ENCODE data around the gene MLX. TPM values are rescaled to one million over a fixed set of nuclear protein-coding genes. Genes with fewer than 3 reads are reported as not detected.

MLX gene
- total RNA-seq, 1 experiment from 2014 or later: 42.4 TPM

DNA sequence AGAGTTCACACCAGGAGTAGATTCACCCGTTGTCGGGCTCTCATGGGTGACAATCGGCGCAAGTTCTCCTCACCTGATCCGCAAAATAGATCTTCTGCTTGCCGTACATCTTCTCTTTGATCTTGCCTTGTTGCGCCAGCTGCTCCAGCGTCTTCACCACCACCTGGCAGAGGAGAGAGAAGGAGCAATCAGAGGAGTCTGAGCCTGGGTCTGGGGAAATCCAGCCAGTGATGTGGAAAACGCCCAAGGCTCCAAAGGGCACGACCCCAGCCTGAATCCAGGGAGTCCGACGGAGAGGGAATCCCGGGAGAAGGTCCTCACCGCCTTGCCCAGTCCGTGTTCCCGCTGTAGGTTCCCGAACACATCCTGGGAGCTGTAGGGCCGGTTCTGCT, 10.2 kb downstream of the MLX start:
- H3K4me2 ChIP-seq (ENCODE audit: low read depth, low read length, poor library complexity, severe bottlenecking): peak overlapping the region; percentile 100
- peak overlapping the region; percentile 98 for H3K9ac ChIP-seq (ENCODE audit: low read length)
- H3K9me2 ChIP-seq (replicated peaks; ENCODE audit: insufficient read depth, low read length): no peaks in the 10 kb centered on the region
- peak; percentile 62 for DNase-seq
- H2AFZ ChIP-seq (ENCODE audit: low read length): no peak overlapping the region
- peak overlapping the region; percentile 58; the same call in 1 of the 2 replicates for H3K27ac ChIP-seq (ENCODE audit: low read length)
- H3K36me3 ChIP-seq (ENCODE audit: insufficient read depth, low read length): peaks cover 26% of the 10 kb centered on the region; the same call in 1 of the 2 replicates
- no peaks in the 10 kb centered on the region for H3K9me3 ChIP-seq (ENCODE audit: low read length)
- no peaks in the 10 kb centered on the region for H4K20me1 ChIP-seq (ENCODE audit: insufficient read depth, low read depth, low read length)
- peak overlapping the region; percentile 87 for H3K4me3 ChIP-seq (ENCODE audit: low read length)
- no peaks in the 10 kb centered on the region for H3K27me3 ChIP-seq (ENCODE audit: low read length)
- H3K4me1 ChIP-seq (ENCODE audit: low read length): peaks cover 45% of the 10 kb centered on the region
- peaks cover 28% of the 10 kb centered on the region for H3K79me2 ChIP-seq (ENCODE audit: low read length)

DNA sequence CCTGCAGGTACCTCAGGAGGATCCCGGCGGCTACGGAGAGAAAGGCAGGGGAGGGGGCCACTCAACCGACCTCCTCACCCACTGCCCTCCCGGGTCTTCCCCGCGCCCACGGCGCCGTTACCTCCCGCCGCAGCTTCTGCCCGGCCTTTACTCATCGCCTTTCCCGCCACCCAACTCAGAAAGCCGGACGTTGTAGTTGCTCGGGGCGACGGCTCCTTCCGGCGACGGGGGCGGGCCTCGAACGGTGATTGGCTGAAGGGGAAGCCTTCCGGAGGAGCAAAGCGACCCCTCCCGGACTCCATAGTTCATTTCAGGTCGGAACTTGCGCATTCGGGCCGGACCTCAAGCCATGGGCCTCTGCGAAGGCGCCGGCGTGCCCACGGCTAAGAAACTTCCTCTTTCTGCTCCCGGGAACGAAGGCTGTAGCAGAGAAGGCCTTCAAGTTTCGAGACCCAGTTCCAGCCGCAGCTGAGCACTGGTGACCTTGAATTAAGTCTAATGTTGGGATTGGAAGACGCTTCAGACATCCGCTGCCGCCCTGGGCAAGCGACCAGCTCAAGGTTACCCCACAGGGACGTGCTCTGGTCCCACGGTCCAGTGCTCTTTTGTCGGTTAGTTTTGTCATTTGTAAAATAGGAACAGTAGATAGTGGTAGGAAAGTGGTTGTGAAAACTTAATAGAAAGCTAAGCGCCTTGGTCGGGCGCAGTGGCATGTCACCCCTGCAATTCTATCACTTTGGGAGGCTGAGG, 10.8 kb downstream of the MLX start, which contains the start of gene PSMC3IP:
Gene PSMC3IP, minus strand, starts transcription at position 198 of the 750 bp plus-strand sequence. Its CDS starts 43 bp downstream, at position 155.
- Histone ChIP-seq H3K36me3 (ENCODE audit: insufficient read depth, low read length) (peaks cover 26% of the 10 kb centered on the region; the same call in 1 of the 2 replicates), H3K9me2 (replicated peaks; ENCODE audit: insufficient read depth, low read length) (no peaks in the 10 kb centered on the region)

DNA sequence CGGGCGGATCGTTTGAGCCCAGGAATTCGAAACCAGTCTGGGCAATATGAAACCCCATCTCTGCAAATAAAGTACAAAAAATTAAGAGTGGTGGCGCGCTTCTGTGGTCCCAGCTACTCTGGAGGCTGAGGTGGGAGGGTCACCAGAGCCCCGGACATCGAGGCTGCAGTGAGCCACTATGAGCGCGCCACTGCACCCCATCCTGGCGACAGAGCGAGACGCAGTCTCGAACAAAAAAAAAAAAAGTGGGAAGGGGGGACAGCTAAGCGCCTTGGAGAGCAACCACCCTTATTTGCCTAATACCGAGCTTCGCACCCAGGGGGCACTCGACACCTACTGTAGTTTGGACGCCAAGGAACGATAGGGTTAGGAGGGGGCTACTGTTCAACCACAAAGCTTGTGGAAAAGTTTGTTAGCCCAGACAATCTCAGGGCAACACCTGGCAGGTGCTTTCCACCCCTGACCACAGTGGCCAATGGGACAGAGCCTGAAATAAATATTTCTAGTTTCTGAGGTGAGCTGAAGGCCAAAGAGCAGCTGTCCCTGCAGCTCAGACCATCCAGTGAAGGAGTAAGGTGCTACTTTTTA, 11.5 kb downstream of the MLX start:
- Histone ChIP-seq H2AFZ (ENCODE audit: low read length) (peak overlapping the region; percentile 70; the same call in 1 of the 2 replicates), H3K4me3 (ENCODE audit: low read length) (peak overlapping the region; percentile 87), H3K9ac (ENCODE audit: low read length) (peak overlapping the region; percentile 98), H3K36me3 (ENCODE audit: insufficient read depth, low read length) (peaks cover 27% of the 10 kb centered on the region), H3K27me3 (ENCODE audit: low read length) (no peaks in the 10 kb centered on the region), H3K4me1 (ENCODE audit: low read length) (peaks cover 45% of the 10 kb centered on the region), H3K27ac (ENCODE audit: low read length) (peak overlapping the region; percentile 96), H3K4me2 (ENCODE audit: low read depth, low read length, poor library complexity, severe bottlenecking) (peak overlapping the region; percentile 100), H3K79me2 (ENCODE audit: low read length) (peaks cover 28% of the 10 kb centered on the region), H3K9me2 (replicated peaks; ENCODE audit: insufficient read depth, low read length) (no peaks in the 10 kb centered on the region), H3K9me3 (ENCODE audit: low read length) (no peaks in the 10 kb centered on the region), H4K20me1 (ENCODE audit: insufficient read depth, low read depth, low read length) (no peaks in the 10 kb centered on the region)
- peak; percentile 95 for DNase-seq

More for the DNA sequence above, 10.8 kb downstream of the MLX start, which contains the start of gene PSMC3IP:
- peaks cover 28% of the 10 kb centered on the region for H3K79me2 ChIP-seq (ENCODE audit: low read length)
- H3K27me3 ChIP-seq (ENCODE audit: low read length): no peaks in the 10 kb centered on the region
- H3K4me3 ChIP-seq (ENCODE audit: low read length): peak within 1 kb of the TSS; percentile 87
- peak within 1 kb of the TSS; percentile 98 for H3K9ac ChIP-seq (ENCODE audit: low read length)
- peak within 1 kb of the TSS; percentile 96 for H3K27ac ChIP-seq (ENCODE audit: low read length)
- H3K4me1 ChIP-seq (ENCODE audit: low read length): peaks cover 45% of the 10 kb centered on the region
- H2AFZ ChIP-seq (ENCODE audit: low read length): peak within 1 kb of the TSS; percentile 70; the same call in 1 of the 2 replicates
- no peaks in the 10 kb centered on the region for H4K20me1 ChIP-seq (ENCODE audit: insufficient read depth, low read depth, low read length)
- peak; percentile 98 for DNase-seq
- H3K9me3 ChIP-seq (ENCODE audit: low read length): no peaks in the 10 kb centered on the region
- H3K4me2 ChIP-seq (ENCODE audit: low read depth, low read length, poor library complexity, severe bottlenecking): peak within 1 kb of the TSS; percentile 100

DNA sequence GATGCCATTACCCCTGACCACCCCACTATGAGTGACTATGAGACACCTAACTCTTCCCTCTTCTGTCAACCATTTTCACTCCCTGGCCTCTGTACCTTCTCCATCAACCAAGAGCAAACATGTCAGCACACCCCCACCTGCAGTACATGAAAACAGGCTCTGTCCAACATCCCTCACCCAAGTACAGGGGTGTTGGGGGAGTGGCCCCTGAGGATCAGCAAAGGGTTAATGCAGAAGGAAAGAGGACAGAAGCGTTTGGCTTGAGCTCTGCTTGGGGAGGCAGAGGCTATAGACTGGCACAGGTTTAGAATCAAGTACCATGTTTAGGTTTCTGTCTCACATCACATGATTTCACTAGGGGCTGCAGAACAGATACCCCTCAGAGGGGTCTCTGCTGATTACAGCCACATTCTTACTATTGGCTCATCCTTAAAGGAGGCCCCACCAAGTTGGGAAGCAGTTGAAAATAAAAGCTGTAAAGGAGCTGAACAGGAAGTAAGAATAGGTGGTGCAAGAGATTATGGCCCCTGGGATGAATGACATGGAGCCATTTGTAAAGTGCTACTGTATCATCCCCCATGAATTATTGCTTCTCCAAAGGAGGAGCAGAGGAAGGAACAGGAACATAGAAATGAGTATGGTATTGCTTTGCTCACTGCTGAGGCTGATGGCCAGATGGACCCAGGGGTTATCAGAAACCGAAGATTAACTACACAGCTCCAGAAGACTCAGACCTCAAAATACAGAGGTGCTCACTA, 13.1 kb downstream of the MLX start:
- Histone ChIP-seq H3K4me2 (ENCODE audit: low read depth, low read length, poor library complexity, severe bottlenecking) (no peak overlapping the region), H3K9me3 (ENCODE audit: low read length) (no peaks in the 10 kb centered on the region), H3K9ac (ENCODE audit: low read length) (no peak overlapping the region; the same call in 1 of the 2 replicates), H3K4me3 (ENCODE audit: low read length) (no peak overlapping the region), H3K27ac (ENCODE audit: low read length) (0 out of 2 replicates have a peak overlapping the region, but pooled peaks have one; percentile 23), H2AFZ (ENCODE audit: low read length) (no peak overlapping the region), H3K9me2 (replicated peaks; ENCODE audit: insufficient read depth, low read length) (no peaks in the 10 kb centered on the region), H3K4me1 (ENCODE audit: low read length) (peaks cover 44% of the 10 kb centered on the region), H4K20me1 (ENCODE audit: insufficient read depth, low read depth, low read length) (no peaks in the 10 kb centered on the region), H3K79me2 (ENCODE audit: low read length) (peaks cover 28% of the 10 kb centered on the region), H3K36me3 (ENCODE audit: insufficient read depth, low read length) (peaks cover 20% of the 10 kb centered on the region), H3K27me3 (ENCODE audit: low read length) (no peaks in the 10 kb centered on the region)
- DNase-seq: no peak

DNA sequence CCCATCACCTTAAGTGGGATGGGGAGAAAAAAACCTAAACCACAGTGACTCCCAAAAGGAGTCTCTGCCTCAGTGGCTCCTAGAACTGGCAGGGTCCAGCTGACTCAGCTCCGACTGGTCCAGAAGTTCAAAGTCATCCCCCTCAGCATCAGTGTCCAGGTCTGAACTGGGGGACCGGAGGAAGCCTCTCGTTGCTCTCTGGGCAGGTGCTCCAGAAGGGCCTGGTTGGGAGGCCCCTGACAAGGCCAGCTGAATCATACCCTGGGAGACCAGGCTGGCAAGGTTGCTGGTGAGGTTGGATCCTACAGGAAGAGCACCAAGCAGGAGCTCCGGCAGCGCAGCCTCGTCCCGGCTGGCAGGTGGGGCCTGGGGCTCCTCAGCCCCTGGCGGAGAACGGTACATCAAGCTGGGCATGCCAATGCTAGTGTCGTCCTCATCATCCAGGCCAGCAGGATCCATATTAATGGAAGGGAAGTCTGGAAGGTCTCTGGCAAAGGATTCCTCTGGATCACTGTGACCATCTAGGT, 14.9 kb downstream of the MLX start:
- H3K4me1 ChIP-seq (ENCODE audit: low read length): peaks cover 35% of the 10 kb centered on the region
- H4K20me1 ChIP-seq (ENCODE audit: insufficient read depth, low read depth, low read length): no peaks in the 10 kb centered on the region
- peaks cover 23% of the 10 kb centered on the region for H3K36me3 ChIP-seq (ENCODE audit: insufficient read depth, low read length)
- H3K4me2 ChIP-seq (ENCODE audit: low read depth, low read length, poor library complexity, severe bottlenecking): no peak overlapping the region
- no peaks in the 10 kb centered on the region for H3K9me3 ChIP-seq (ENCODE audit: low read length)
- H3K27me3 ChIP-seq (ENCODE audit: low read length): no peaks in the 10 kb centered on the region
- DNase-seq: no peak
- peaks cover 15% of the 10 kb centered on the region for H3K79me2 ChIP-seq (ENCODE audit: low read length)
- no peak overlapping the region for H3K27ac ChIP-seq (ENCODE audit: low read length)
- no peak overlapping the region for H3K9ac ChIP-seq (ENCODE audit: low read length)
- no peaks in the 10 kb centered on the region for H3K9me2 ChIP-seq (replicated peaks; ENCODE audit: insufficient read depth, low read length)
- no peak overlapping the region for H2AFZ ChIP-seq (ENCODE audit: low read length)
- no peak overlapping the region for H3K4me3 ChIP-seq (ENCODE audit: low read length)

DNA sequence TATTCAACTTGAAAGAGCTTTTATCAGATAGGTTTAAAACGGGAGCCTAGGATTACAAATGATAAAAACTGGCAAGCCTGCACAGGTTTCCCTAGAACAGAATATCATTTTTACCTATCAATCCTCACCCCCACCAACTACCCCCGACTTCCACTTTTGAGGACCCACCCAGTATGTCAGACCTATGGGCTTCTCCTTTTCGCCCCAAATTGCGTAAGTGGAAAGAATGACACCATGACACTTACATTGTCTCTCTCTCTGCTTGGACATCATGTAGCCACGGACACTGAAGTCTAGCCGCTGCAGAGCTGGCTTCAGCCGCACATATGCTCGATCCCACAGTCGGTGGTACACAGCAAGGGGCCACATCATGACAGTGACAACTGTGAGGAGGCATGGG, 18.0 kb downstream of the MLX start:
- no peak overlapping the region for H2AFZ ChIP-seq (ENCODE audit: low read length)
- H3K9me3 ChIP-seq (ENCODE audit: low read length): no peaks in the 10 kb centered on the region
- no peaks in the 10 kb centered on the region for H4K20me1 ChIP-seq (ENCODE audit: insufficient read depth, low read depth, low read length)
- no peak overlapping the region for H3K9ac ChIP-seq (ENCODE audit: low read length)
- H3K9me2 ChIP-seq (replicated peaks; ENCODE audit: insufficient read depth, low read length): no peaks in the 10 kb centered on the region
- H3K36me3 ChIP-seq (ENCODE audit: insufficient read depth, low read length): peaks cover 32% of the 10 kb centered on the region
- H3K4me3 ChIP-seq (ENCODE audit: low read length): no peak overlapping the region
- no peaks in the 10 kb centered on the region for H3K79me2 ChIP-seq (ENCODE audit: low read length)
- no peak overlapping the region for H3K27ac ChIP-seq (ENCODE audit: low read length)
- H3K4me1 ChIP-seq (ENCODE audit: low read length): peaks cover 22% of the 10 kb centered on the region
- no peak overlapping the region for H3K4me2 ChIP-seq (ENCODE audit: low read depth, low read length, poor library complexity, severe bottlenecking)
- no peaks in the 10 kb centered on the region for H3K27me3 ChIP-seq (ENCODE audit: low read length)
- no peak for DNase-seq

DNA sequence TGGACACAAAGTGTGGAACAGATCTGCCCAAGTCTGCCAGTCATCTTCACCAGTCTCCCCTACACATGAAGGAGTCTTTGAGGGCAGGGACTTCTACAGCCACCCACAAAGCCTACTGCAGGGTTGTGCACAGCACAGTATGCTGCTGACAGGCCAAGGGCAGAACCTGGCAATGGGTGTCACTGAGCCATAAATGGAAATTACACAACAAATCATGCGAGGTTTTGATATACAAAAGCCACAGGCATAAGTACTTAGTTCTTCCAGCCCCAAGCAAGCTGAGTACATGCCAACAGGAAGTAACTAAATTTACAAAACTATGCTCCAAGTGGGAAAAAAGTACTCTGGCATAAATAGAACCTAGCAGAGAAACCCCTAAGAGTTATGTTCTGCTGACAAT, 18.5 kb downstream of the MLX start:
- peaks cover 19% of the 10 kb centered on the region for H3K4me1 ChIP-seq (ENCODE audit: low read length)
- peaks cover 32% of the 10 kb centered on the region for H3K36me3 ChIP-seq (ENCODE audit: insufficient read depth, low read length)
- no peaks in the 10 kb centered on the region for H4K20me1 ChIP-seq (ENCODE audit: insufficient read depth, low read depth, low read length)
- H3K9me3 ChIP-seq (ENCODE audit: low read length): no peaks in the 10 kb centered on the region
- H3K9me2 ChIP-seq (replicated peaks; ENCODE audit: insufficient read depth, low read length): no peaks in the 10 kb centered on the region
- H3K4me2 ChIP-seq (ENCODE audit: low read depth, low read length, poor library complexity, severe bottlenecking): no peak overlapping the region
- no peaks in the 10 kb centered on the region for H3K79me2 ChIP-seq (ENCODE audit: low read length)
- H3K9ac ChIP-seq (ENCODE audit: low read length): no peak overlapping the region
- no peak overlapping the region for H2AFZ ChIP-seq (ENCODE audit: low read length)
- no peaks in the 10 kb centered on the region for H3K27me3 ChIP-seq (ENCODE audit: low read length)
- 0 out of 2 replicates have a peak overlapping the region, but pooled peaks have one; percentile 74 for H3K27ac ChIP-seq (ENCODE audit: low read length)
- no peak overlapping the region for H3K4me3 ChIP-seq (ENCODE audit: low read length)
- no peak for DNase-seq

Measured in Karpas-422 (cell line).